OCI-LY1 (cell line): ENCODE measurements around the gene ITGAV.

ENCODE experiments used
- EZH2 ChIP-seq: fragments of 200-600 bp; sonication (generic), shearing (Covaris generic); IDR thresholded peaks from 2 replicates; pipeline ENCODE4 v1.8.0; 2017; ENCODE audit warnings: borderline replicate concordance, mixed run types, mild to moderate bottlenecking, antibody characterized with exemption, low read length, moderate library complexity, mixed read lengths
- TF ChIP-seq, protein P1 (sequence below): fragments of 200-600 bp; sonication (generic), shearing (Covaris generic); IDR thresholded peaks from 2 replicates; pipeline ENCODE4 v1.5.1; 2017; ENCODE audit warnings: mild to moderate bottlenecking, antibody characterized with exemption, low read length, moderate library complexity, mixed read lengths

DNA sequence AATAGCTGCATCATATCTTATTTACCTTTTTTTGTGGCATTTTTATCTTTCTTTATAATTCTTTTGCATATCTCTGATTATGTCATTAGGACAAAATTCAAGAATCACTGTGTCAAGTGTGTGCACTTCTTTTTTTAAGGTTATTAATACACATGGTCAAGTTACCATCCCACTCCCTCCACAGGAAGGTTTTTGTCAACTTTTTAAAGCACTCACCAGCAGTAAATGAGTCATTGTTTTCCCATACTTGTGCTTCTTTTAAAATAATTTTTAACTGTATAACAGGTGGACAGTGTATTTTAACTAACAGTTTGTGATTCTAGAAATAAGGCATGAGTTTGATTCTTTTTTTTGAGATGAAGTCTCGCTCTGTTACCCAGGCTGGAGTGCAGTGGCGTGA is 58.3 kb downstream of the ITGAV start:
- TF ChIP-seq, protein P1, sequence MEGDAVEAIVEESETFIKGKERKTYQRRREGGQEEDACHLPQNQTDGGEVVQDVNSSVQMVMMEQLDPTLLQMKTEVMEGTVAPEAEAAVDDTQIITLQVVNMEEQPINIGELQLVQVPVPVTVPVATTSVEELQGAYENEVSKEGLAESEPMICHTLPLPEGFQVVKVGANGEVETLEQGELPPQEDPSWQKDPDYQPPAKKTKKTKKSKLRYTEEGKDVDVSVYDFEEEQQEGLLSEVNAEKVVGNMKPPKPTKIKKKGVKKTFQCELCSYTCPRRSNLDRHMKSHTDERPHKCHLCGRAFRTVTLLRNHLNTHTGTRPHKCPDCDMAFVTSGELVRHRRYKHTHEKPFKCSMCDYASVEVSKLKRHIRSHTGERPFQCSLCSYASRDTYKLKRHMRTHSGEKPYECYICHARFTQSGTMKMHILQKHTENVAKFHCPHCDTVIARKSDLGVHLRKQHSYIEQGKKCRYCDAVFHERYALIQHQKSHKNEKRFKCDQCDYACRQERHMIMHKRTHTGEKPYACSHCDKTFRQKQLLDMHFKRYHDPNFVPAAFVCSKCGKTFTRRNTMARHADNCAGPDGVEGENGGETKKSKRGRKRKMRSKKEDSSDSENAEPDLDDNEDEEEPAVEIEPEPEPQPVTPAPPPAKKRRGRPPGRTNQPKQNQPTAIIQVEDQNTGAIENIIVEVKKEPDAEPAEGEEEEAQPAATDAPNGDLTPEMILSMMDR = no peak
- TF ChIP-seq EZH2 = no peak
